Jurkat, Clone E6-1 (cell line): ENCODE results near the gene RNF39.
"Not testable (repeated sequence)": the region's sequence is repeated elsewhere in the genome, so short reads cannot be mapped to it uniquely, and the experiment has no call there.

Experiments
- DNase-seq: peaks from one replicate; pipeline ENCODE4 v3.0.0-alpha.2; 2011; ENCODE audit warnings: low read depth, low spot score
- H3K4me3 ChIP-seq: 2 replicates; pipeline ENCODE4 v1.5.1; 2011; ENCODE audit warnings: mild to moderate bottlenecking, low read length, control low read depth, moderate library complexity

The RNF39 gene

DNA sequence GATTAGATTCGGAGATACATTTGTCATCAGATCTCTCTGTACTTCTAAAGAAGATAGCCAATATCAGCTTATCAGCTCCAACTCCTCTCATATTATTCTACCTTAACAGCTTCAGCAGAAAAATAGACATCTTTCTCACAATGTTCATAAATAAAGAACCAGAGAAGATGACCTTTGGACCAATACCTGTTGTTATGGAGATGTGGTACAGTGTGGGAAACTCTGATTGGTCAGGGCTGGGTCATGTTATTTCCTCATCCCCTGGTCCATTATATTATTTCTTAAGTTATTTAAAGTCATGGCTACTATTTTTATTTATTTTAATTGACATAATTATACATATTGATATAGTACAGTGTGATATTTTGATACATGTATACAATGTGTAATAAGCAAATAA, 50.4 kb downstream of the RNF39 start:
- H3K4me3 ChIP-seq = no peak overlapping the region

DNA sequence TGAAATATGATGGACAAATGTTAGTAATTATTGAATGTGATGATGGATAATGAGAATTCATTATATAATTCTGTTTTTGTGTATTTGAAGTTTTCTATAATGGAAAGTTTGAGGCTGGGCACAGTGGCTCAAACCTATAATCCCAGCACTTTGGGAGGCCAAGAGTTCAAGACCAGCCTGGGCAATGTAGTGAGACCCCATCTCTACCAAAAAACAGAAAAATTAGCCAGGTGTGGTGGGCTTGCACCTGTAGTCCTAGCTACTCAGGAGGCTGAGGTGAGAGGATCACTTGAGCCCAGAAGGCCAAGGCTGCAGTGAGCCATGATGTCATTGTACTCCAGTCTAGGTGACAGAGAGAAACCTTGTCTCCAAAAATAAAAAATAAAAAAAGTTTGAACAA, 52.9 kb downstream of the RNF39 start:
- not testable (repeated sequence) for H3K4me3 ChIP-seq, DNase-seq

More for the DNA sequence above, 50.4 kb downstream of the RNF39 start:
- no peak for DNase-seq

DNA sequence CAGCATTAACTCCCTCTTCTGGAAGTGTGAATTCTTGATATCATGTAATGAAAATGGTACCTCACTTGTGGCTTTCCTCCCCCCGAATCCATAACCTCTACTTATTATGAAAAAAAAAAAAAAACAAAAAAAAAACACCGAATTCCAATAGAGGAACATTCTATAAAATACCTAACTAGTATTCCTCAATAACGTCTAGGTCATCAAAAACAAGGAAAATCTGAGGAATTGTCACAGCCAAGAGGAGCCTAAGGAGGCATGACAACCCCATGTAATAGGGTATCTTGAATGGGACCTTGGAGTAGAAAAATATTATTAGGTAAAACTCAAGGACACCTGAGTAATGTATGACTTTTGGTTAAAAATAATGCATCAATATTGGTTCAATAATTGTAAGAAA, 53.4 kb downstream of the RNF39 start:
- DNase-seq = no peak
- no peak overlapping the region for H3K4me3 ChIP-seq

DNA sequence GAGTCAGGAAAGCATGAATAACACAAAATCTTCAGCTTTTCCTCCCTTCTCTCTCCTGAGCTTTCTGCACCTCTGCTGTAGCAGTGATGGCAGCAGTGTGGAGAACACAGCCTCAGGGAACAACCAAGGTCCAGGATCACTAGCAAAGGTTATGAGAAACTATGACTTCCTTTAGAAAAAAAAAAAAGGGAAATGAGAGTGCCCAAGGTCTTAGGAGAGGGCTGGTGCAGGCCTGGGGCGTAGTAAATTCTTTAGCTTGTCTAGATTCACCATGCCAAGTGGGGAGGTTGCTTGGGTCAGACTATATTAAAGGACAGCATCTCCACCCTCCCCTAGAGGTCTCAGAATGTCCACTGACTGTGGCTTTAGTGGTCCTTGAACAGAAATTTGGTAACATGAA, 54.9 kb downstream of the RNF39 start:
- no peak for DNase-seq

More for the DNA sequence above, 54.9 kb downstream of the RNF39 start:
- no peak overlapping the region for H3K4me3 ChIP-seq
